Body of pancreas (tissue), 4 donors: ENCODE measurements around the gene KMT2D.

Experiments used
- POLR2A ChIP-seq, 3 donors: fragments of 450-650 bp; IDR thresholded peaks; one replicate each; pipeline ENCODE4 v1.6.1; 2016; ENCODE audit warnings: antibody characterized with exemption in 3 of 3, mild to moderate bottlenecking in 2 of 3
- TF ChIP-seq, protein P1 (sequence below), 7 experiments: fragments of 450-650 bp in 4 of 7; fragments of 200-600 bp in 3 of 7; sonication (generic) in 3 of 7; IDR thresholded peaks; one replicate each; pipeline ENCODE4 v1.5.1; 2016 to 2019; ENCODE audit warnings: antibody characterized with exemption in 7 of 7

DNA sequence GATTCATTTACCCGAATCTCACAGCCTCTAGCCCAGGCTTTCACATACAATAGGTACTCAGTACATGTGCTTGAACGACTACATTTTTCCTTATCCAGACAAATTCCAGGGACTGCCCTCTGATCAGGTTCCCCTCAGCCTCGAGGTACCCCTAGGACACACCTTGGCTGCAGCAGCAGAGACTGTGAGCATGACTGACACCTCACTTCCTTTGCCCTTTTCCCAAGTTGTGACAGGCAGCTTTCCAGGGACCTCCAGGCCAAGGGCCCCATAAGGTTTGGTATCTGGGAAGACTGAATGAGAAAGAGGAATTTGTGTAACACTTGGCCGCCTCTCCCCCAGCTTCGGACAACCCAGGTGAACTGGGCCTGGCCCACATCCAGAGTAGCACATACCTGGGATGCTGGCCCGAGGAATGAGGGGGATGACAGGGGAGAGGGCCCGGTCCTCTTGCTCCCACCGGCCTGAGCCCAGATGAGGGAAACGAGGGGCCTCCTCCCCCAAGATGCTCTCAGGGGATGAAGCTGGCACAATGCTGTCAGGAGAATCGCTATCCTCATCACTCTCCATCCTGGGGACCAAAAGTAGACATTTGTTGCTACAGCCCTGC lies 31.8 kb downstream of the KMT2D start:
- TF ChIP-seq, protein P1, sequence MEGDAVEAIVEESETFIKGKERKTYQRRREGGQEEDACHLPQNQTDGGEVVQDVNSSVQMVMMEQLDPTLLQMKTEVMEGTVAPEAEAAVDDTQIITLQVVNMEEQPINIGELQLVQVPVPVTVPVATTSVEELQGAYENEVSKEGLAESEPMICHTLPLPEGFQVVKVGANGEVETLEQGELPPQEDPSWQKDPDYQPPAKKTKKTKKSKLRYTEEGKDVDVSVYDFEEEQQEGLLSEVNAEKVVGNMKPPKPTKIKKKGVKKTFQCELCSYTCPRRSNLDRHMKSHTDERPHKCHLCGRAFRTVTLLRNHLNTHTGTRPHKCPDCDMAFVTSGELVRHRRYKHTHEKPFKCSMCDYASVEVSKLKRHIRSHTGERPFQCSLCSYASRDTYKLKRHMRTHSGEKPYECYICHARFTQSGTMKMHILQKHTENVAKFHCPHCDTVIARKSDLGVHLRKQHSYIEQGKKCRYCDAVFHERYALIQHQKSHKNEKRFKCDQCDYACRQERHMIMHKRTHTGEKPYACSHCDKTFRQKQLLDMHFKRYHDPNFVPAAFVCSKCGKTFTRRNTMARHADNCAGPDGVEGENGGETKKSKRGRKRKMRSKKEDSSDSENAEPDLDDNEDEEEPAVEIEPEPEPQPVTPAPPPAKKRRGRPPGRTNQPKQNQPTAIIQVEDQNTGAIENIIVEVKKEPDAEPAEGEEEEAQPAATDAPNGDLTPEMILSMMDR (IDR thresholded peaks at IDR 0.05) = no peak
- no peak for TF ChIP-seq POLR2A (IDR thresholded peaks at IDR 0.05)
